HG03064 (cell line): ENCODE measurements around the gene TFCP2.
A peak's percentile ranks its signal among the peaks of the same experiment; 100 is the strongest.
"Not testable (repeated sequence)": the region's sequence is repeated elsewhere in the genome, so short reads cannot be mapped to it uniquely, and the experiment has no call there.

Experiments
- ATAC-seq: cut with Tn5 transposase; IDR thresholded peaks from one replicate; pipeline ENCODE4 v1.9.1; 2021; ENCODE audit warnings: low read depth; ENCODE audit not compliant: unreplicated experiment

Gene TFCP2

GRCh38 chr12:51172515-51173431 is at the start of gene TFCP2:
TFCP2 (minus strand) TSS chr12:51173135; CDS start chr12:51172422, 713 bp downstream.
- peak; percentile 73 for ATAC-seq

DNA sequence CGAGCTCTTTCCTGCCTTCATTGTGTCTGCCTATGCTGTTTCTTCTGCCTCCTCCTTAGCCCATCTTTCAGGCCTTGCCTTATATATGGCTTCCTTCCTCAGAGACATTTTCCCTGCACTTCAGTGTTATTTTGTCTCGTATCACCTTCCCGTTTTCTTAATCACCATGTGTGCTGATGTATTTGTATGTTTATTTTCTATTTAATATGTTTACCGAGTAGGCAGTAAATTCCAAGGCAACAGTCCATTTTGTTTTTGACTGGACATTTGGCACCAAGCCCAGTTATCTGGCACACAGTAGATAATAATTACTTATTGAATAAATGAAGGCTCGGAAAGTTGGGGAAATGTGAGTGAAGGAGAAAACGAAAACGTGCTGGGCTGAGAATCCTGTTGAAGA is 49.5 kb upstream of the TFCP2 start:
- no peak for ATAC-seq

DNA sequence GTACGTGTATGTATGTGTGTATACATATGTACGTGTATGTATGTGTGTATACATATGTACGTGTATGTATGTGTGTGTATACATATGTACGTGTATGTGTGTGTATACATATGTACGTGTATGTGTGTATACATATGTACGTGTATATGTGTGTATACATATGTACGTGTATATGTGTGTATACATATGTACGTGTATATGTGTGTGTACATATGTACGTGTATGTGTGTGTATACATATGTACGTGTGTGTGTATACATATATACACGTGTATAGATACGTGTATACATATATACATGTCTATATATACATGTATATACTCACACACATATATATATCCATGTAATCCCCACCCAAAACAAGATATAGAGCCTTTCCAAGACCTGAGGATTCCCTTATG is 46.9 kb upstream of the TFCP2 start:
- not testable (repeated sequence) for ATAC-seq

DNA sequence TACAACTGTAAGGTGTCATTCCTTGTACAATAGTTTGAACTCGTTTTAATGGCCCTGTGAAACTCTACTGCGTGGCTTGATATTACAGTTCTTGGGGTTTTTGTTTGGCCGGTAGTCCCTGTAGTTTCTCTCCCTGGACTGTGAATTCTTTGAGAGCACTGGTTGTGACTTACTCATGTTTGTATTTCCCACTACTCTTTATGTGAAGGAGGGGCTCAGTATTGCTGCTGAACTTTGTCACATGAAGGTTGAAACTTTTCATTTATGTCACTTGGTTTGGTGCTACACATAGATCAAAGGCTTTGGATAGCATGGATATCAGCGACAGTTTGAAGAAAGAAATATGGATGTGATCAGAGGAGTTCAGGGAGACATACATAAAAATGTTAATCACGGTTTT is 46.4 kb upstream of the TFCP2 start:
- ATAC-seq: no peak

DNA sequence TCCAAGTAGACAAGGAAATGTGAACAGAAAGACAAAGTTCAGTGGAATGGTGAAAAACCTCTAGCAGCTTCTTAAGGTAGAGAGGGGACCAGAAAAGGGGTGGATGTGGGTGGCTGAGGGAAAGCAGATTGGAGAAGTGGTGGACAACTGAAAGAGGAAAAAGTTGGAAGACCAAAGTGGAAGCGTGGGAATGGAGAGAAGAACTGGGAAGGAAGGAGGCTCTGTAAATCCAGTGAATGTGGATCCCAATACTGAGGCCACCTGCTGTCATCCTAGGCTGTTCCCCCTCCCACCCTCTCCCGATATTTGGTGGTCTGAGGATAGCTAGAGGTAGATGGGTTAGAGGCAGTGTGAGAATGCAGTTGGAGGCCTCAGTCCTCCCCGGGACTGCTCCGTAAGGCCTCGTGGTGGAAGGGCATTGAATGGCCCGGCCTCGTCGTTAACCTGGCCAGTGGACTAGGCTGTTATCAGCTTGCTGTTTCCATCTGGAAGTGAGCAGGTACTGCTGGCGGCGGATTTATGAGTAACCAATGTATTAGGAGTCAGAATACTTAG is 45.7 kb upstream of the TFCP2 start:
- no peak for ATAC-seq

- ATAC-seq: peak; percentile 62
Measured at GRCh38 chr12:51217968-51218606, 45.2 kb upstream of the TFCP2 start, which contains the start of gene POU6F1. POU6F1 (minus strand) TSS chr12:51218062; CDS start chr12:51206836, 11,226 bp downstream.

DNA sequence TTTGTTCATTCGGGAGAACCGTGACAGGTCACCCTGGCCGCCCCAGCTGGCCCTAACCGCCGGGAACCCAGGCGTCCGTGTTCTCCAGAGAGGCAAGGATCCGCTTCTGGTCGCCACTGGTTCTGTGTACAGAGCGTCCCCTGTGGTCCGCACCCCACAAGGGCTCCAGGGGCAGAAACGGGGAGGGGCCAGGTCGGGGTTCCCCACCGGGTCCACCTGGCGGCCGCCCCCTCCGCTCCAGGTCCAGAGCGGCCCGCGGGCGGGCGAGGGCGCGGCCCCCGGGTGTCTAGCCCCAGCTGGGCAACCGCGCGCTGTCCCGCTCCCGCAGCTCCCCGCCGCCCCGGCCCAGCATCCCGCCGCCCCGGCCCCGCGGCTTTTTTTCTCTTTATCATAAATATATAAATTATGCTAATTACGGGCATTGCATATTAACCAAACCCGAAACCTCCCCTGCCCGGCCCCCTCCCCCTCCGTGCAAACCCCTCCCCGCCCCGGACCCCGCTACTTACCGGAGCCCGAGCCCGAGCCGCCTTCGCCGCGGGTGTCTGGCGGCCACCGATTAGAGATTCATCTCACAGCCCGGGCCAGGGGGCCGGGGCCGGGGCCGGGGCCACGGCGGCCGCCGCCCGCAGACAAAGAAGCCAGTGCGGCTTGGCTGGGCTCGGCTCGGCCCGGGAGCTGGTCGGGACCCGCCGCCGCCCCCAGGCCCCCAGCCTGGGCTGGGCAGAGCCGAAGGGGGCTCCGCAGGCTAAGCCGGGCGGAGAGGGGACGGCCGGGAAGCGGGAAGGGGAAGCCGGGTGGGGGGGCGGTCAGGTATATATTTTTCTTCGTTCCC is 44.4 kb upstream of the TFCP2 start:
- peak; percentile 68 for ATAC-seq

DNA sequence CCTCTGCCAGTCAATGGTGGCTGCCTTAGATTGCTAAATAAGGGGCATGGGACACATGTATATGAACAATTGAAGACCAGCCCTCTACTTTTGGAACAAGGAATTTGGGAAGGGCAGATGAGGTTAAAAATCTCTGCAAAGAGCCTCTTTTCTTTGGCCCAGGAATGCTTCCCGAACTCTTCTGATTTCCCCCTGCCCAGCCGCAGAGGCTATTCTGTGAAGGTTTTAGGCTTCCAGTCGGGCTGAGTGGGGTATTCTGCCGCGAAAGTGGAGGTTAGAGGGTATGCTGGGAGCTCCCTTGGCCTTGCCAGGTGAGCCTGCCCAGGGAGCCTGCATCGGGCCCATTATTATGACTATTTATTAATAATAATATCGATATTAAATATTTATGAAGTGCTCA is 43.7 kb upstream of the TFCP2 start:
- no peak for ATAC-seq

- no peak for ATAC-seq
Measured at GRCh38 chr12:51214895-51215294, 42.0 kb upstream of the TFCP2 start.

DNA sequence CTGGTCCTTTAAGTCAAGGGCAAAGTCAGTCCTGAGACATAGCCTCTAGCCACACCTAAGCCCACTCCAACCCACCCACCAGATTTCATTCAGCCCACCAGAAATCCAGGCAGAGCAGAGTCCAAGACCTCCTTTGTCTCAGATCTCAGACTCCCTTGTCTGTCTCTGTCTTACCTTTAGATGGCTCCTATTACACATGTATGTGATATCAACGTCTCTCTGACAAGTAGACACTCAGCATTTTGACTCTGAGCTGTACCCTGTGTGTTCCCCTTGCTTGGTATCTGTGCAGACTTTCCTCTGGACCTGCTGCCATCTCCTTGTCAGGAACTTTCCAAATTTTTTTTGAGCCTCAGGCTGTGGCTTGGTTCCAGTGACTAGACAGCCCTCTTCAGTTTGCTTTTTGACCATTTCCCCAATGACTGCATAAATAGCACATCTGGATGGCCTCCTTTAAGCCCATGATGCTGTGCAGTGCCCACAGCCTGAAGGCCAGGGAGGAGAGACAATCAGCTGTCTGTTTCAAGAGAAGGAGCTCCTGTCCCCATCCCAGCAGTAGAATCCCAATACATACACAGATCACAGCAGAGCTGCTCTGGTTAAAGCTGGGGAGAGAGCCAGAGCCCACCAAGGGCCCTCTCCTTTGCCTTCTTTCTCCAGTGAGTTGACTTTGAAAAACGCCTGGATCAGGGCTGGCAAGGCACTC is 37.9 kb upstream of the TFCP2 start:
- ATAC-seq: no peak

DNA sequence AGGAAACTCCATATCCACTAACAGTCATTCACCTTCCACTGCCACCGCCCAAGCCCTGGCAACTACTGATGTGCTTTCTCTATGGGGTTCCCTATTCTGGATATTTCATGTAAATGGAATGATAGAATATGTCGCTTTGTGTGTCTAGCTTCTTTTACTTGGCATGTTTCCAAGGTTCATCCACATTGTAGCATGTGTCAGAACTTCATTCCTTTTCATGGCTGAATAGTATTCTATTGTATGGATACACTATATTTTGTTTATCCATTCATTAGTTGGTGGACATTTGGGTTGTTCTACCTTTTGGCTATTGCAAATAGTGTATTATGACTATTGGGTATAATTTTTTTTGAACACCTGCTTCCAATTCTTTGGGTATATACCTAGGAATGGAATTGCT is 36.3 kb upstream of the TFCP2 start:
- ATAC-seq: no peak

- ATAC-seq: no peak
Measured at GRCh38 chr12:51208016-51208660, 35.2 kb upstream of the TFCP2 start.

DNA sequence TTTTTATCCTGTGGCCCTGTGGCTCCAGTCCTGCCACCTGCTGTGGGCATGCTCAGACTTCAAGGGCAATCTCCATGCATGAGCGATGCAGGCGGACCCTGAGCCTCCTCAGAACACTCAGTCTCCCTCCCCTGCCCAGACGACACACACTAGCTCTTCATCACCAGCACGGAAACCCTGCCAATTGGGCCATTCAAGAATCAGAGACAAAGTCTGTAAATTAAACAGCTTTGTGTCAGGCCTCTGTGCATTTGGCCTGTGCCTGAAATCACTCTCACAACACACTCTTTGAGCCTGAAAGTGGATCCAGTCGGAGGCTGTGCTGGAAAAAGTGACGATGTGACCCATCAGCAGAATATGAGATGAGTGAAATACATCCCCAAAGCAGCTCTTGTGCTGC is 32.4 kb upstream of the TFCP2 start:
- ATAC-seq: no peak

DNA sequence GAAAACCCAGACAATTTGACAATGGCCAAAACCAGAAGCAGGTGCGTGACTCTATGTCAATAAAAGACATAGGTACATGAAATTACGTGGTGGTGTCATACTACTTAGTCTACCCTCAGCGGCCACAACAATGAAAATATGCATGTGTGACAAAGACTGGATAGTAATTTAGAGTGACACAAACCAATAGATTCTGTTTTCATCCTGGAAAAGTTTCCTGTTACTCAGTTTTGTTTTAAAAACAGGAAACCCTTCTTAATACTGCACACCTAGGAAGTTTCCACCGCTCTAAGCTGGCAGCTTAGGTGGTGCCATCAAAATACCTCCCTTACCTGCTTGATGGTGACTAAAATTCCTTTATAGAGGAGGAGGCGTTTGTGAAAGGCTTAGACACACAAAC is 29.8 kb upstream of the TFCP2 start:
- no peak for ATAC-seq

DNA sequence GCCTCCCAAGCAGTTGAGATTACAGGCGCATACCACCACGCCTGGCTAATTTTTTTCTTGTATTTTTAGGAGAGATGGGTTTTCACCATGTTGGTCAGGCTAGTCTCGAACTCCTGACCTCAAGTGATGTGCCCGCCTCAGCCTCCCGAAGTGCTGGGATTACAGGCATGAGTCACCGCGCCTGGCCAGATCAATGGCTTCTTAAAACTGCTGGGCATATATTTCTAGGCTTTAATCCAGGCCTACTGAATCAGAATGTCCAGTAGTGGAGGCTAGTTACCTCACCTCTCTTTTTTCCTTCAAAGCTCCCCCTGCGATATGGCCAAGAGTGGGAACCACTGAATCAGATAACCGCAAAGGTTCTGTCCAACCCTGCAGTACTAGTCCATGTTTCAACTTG is 27.9 kb upstream of the TFCP2 start:
- ATAC-seq: no peak

DNA sequence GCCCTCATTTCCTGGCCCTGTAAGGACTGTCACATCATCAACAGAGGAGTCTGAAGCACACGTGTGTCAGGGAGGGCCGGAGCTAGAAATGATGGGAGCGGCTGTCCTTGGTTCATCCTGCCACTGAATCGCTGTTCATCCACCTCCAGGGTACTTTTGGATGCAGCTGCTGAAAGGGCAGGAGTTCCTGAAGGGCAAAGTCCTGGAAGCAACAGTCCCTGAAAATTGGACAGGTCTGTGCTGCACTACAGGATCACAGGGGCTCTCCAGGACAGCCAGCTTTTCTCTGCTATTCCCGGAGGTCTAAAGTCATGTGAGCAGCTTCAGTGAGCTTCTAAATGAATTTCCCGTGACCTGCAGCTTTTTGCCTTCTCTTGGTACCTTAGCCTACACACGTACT is 27.2 kb upstream of the TFCP2 start:
- ATAC-seq: no peak

DNA sequence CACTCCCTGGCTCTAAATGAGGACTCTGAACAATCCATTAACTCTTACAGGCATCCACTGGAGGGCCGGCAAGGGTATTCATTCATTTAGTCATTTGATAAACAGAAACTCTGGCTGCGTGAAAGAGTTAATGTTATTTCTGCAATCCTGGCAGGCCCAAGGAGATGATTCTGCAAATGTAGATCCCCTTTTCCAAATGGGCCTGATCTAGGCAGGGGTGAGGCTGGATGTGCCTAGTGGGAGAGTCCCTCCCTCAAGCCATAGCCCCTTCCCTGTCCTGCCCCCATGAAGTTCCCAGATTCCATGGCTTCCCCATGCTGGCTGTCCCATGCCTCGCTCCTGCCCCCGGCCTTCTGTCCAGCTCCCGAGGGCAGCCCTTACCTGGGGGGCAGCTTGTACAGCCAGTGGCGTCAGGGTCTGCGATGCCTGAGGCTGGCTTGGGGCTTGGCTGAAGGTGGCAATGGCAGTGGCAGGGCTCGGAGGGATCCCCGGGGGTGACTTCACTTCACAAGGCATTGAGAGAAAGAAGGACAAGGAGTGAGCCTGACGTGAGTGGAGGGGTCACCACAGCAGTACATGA is 26.5 kb upstream of the TFCP2 start:
- no peak for ATAC-seq

GRCh38 chr12:51198568-51199365 is 25.8 kb upstream of the TFCP2 start:
- no peak for ATAC-seq
